IPS-20b (cell line): ENCODE data around the gene IL13.

Experiments
- H3K27ac ChIP-seq: one replicate; pipeline ENCODE4 v1.5.1; 2013; ENCODE audit warnings: low read length
- H3K27me3 ChIP-seq: 2 replicates; pipeline ENCODE4 v1.6.1; 2013; ENCODE audit warnings: mild to moderate bottlenecking, low read length, inconsistent platforms; ENCODE audit not compliant: insufficient read depth
- H3K36me3 ChIP-seq: 2 replicates; pipeline ENCODE4 v1.6.1; 2013; ENCODE audit warnings: low read depth, mild to moderate bottlenecking, inconsistent platforms, low read length, moderate library complexity; ENCODE audit not compliant: insufficient read depth
- H3K4me1 ChIP-seq: 2 replicates; pipeline ENCODE4 v1.6.1; 2013; ENCODE audit warnings: mild to moderate bottlenecking, control low read depth, inconsistent platforms, low read length, moderate library complexity; ENCODE audit not compliant: insufficient read depth
- H3K4me3 ChIP-seq: 2 replicates; pipeline ENCODE4 v1.5.1; 2013; ENCODE audit warnings: mild to moderate bottlenecking, low read length, inconsistent platforms
- H3K9ac ChIP-seq: 2 replicates; pipeline ENCODE4 v1.6.1; 2013; ENCODE audit warnings: low read depth, mild to moderate bottlenecking, inconsistent platforms, low read length, moderate library complexity
- H3K9me3 ChIP-seq: 2 replicates; pipeline ENCODE4 v1.6.1; 2013; ENCODE audit warnings: mild to moderate bottlenecking, low read depth, low read length, inconsistent platforms; ENCODE audit not compliant: insufficient read depth

IL13 gene

GRCh38 chr5:132640613-132641012 lies 17.4 kb upstream of the IL13 start:
- no peaks in the 10 kb centered on the region for H3K27me3 ChIP-seq
- H3K9me3 ChIP-seq = no peaks in the 10 kb centered on the region
- H3K4me1 ChIP-seq = peaks cover 4% of the 10 kb centered on the region; the same call in 1 of the 2 replicates
- no peak overlapping the region for H3K9ac ChIP-seq
- no peak overlapping the region for H3K4me3 ChIP-seq
- H3K36me3 ChIP-seq = peaks cover 55% of the 10 kb centered on the region
- no peak overlapping the region for H3K27ac ChIP-seq

- Histone ChIP-seq H3K4me1 (peaks cover 4% of the 10 kb centered on the region; the same call in 1 of the 2 replicates), H3K9ac (no peak overlapping the region), H3K9me3 (no peaks in the 10 kb centered on the region), H3K27me3 (no peaks in the 10 kb centered on the region), H3K36me3 (peaks cover 55% of the 10 kb centered on the region), H3K4me3 (no peak overlapping the region), H3K27ac (no peak overlapping the region)
These were observed 16.7 kb upstream of the IL13 start for GRCh38 chr5:132641241-132641723.

GRCh38 chr5:132641841-132642240 lies 16.1 kb upstream of the IL13 start:
- Histone ChIP-seq H3K36me3 (peaks cover 55% of the 10 kb centered on the region), H3K4me3 (no peak overlapping the region), H3K27ac (no peak overlapping the region)

GRCh38 chr5:132644177-132644576 lies 13.8 kb upstream of the IL13 start:
- H3K27me3 ChIP-seq = no peaks in the 10 kb centered on the region
- no peak overlapping the region for H3K9ac ChIP-seq
- no peak overlapping the region for H3K4me3 ChIP-seq
- peaks cover 4% of the 10 kb centered on the region; the same call in 1 of the 2 replicates for H3K4me1 ChIP-seq
- H3K36me3 ChIP-seq = peaks cover 36% of the 10 kb centered on the region
- H3K9me3 ChIP-seq = no peaks in the 10 kb centered on the region
- H3K27ac ChIP-seq = no peak overlapping the region

More at GRCh38 chr5:132641841-132642240, 16.1 kb upstream of the IL13 start:
- Histone ChIP-seq H3K27me3 (no peaks in the 10 kb centered on the region), H3K9me3 (no peaks in the 10 kb centered on the region), H3K4me1 (peaks cover 4% of the 10 kb centered on the region; the same call in 1 of the 2 replicates), H3K9ac (no peak overlapping the region)

- Histone ChIP-seq H3K4me1 (peaks cover 4% of the 10 kb centered on the region; the same call in 1 of the 2 replicates), H3K27me3 (no peaks in the 10 kb centered on the region), H3K27ac (no peak overlapping the region), H3K9me3 (no peaks in the 10 kb centered on the region), H3K4me3 (no peak overlapping the region), H3K9ac (no peak overlapping the region), H3K36me3 (peaks cover 13% of the 10 kb centered on the region; the same call in 1 of the 2 replicates)
These were observed 11.2 kb upstream of the IL13 start for GRCh38 chr5:132646583-132647266.

- Histone ChIP-seq H3K4me3 (no peak overlapping the region), H3K9ac (no peak overlapping the region), H3K4me1 (peaks cover 4% of the 10 kb centered on the region; the same call in 1 of the 2 replicates), H3K27ac (no peak overlapping the region), H3K9me3 (no peaks in the 10 kb centered on the region), H3K27me3 (no peaks in the 10 kb centered on the region), H3K36me3 (peaks cover 7% of the 10 kb centered on the region; the same call in 1 of the 2 replicates)
These were observed 10.5 kb upstream of the IL13 start for GRCh38 chr5:132647473-132647872.

- Histone ChIP-seq H3K27ac (no peak overlapping the region), H3K36me3 (peaks cover under 1% of the 10 kb centered on the region; the same call in 1 of the 2 replicates), H3K9ac (no peak overlapping the region), H3K4me1 (peaks cover 4% of the 10 kb centered on the region; the same call in 1 of the 2 replicates), H3K4me3 (no peak overlapping the region), H3K9me3 (no peaks in the 10 kb centered on the region), H3K27me3 (peaks cover 3% of the 10 kb centered on the region)
These were observed 9.6 kb upstream of the IL13 start for GRCh38 chr5:132648355-132648754.

- no peaks in the 10 kb centered on the region for H3K4me1 ChIP-seq
- peaks cover 39% of the 10 kb centered on the region for H3K27me3 ChIP-seq
- H3K27ac ChIP-seq = no peak overlapping the region
- H3K9me3 ChIP-seq = no peaks in the 10 kb centered on the region
- no peak overlapping the region for H3K4me3 ChIP-seq
- H3K36me3 ChIP-seq = no peaks in the 10 kb centered on the region
- no peak overlapping the region for H3K9ac ChIP-seq
These were observed 6.0 kb upstream of the IL13 start for GRCh38 chr5:132651838-132652469.

GRCh38 chr5:132653716-132654115 lies 4.3 kb upstream of the IL13 start:
- H3K4me3 ChIP-seq = no peak overlapping the region
- H3K27me3 ChIP-seq = peaks cover 51% of the 10 kb centered on the region
- no peaks in the 10 kb centered on the region for H3K9me3 ChIP-seq
- H3K36me3 ChIP-seq = no peaks in the 10 kb centered on the region
- H3K4me1 ChIP-seq = no peaks in the 10 kb centered on the region
- H3K27ac ChIP-seq = no peak overlapping the region
- no peak overlapping the region for H3K9ac ChIP-seq

GRCh38 chr5:132655821-132656773 lies 1.9 kb upstream of the IL13 start:
- H3K4me3 ChIP-seq = peak overlapping the region; percentile 56; the same call in 1 of the 2 replicates
- H3K27ac ChIP-seq = no peak overlapping the region
- no peak overlapping the region for H3K9ac ChIP-seq
- no peaks in the 10 kb centered on the region for H3K4me1 ChIP-seq
- H3K9me3 ChIP-seq = no peaks in the 10 kb centered on the region
- H3K36me3 ChIP-seq = no peaks in the 10 kb centered on the region
- H3K27me3 ChIP-seq = peaks cover 51% of the 10 kb centered on the region

- Histone ChIP-seq H3K4me3 (peak overlapping the region; percentile 56; the same call in 1 of the 2 replicates), H3K9me3 (no peaks in the 10 kb centered on the region), H3K27me3 (peaks cover 51% of the 10 kb centered on the region), H3K27ac (no peak overlapping the region), H3K36me3 (no peaks in the 10 kb centered on the region), H3K4me1 (no peaks in the 10 kb centered on the region), H3K9ac (no peak overlapping the region)
These were observed 1.1 kb upstream of the IL13 start for GRCh38 chr5:132656774-132657355.
